Stimulated activated CD4-positive, alpha-beta T cell treated with anti-CD3 and anti-CD28 coated beads, Interleukin-12 subunit alpha, Interleukin-12 subunit beta, amount 100 ng/mL, for 4 hours (primary cell): ENCODE results near the gene SRP9.
A peak's percentile ranks its signal among the peaks of the same experiment; 100 is the strongest.
"Not testable (repeated sequence)": the region's sequence is repeated elsewhere in the genome, so short reads cannot be mapped to it uniquely, and the experiment has no call there.

Source experiments
- DNase-seq: peaks from one replicate; pipeline ENCODE4 v3.0.0-alpha.2; 2020

SRP9 gene

GRCh38 chr1:225778337-225778669 is 677 bp downstream of the SRP9 start:
- no peak for DNase-seq

DNA sequence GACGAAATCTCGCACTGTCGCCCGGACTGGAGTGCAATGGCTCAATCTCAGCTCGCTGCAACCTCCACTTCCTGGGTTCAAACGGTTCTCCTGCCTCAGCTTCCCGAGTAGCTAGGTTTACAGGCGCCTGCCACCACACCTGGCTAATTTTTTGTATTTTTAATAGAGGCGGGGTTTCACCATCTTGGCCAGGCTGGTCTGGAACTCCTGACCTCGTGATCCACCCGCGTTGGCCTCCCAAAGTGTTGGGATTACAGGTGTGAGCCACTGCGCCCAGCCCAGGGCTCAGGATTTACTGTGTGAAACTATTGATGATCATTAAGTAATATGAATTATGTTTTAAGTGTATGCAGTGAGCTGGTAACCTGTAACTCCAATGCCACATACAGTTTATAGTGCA is 1.5 kb downstream of the SRP9 start:
- DNase-seq = not testable (repeated sequence)

GRCh38 chr1:225780134-225780533 is 2.5 kb downstream of the SRP9 start:
- no peak for DNase-seq

DNA sequence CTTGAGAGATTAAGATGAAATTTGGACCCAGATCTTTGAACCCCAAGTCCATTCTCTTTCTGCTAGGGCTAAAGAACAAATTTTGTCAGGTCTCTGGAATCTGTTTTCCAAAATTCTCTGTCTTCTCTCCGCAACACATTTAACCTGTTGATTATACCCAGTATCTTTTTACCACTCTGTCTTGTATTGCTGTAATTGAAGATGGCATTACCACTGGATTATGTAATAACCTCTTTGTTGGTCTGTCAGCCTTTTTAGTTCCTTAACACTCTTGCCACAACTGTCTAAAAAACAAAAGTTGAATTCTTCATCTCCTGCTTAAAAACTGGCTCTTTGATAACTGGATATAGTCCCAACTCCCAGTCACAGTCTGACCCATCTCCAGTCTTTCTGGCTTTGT is 3.0 kb downstream of the SRP9 start:
- no peak for DNase-seq

- not testable (repeated sequence) for DNase-seq
Observed at GRCh38 chr1:225789142-225789541, 11.5 kb downstream of the SRP9 start.

DNA sequence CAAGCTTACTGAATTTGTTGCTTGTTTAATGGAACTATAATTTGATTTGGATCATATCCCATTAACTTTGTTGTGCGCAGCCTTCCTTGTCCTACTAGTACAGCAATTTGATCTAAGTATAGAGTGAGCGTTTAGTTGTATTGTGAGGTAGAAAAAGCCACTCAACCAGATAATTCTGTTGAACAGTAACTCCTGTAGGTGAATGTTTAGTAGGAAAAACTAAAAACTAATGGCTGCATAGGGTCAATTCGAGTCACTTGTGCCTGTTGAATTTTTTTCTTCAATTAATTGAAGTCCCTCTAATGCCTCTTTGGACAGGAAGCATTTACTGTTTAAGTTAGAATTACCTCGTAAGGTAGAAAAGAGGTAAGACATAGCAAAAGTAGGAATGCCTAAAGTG is 17.3 kb downstream of the SRP9 start:
- DNase-seq = no peak

GRCh38 chr1:225796097-225796496 is 18.5 kb downstream of the SRP9 start:
- DNase-seq = not testable (repeated sequence)

GRCh38 chr1:225801146-225801545 is 23.5 kb downstream of the SRP9 start:
- not testable (repeated sequence) for DNase-seq

- no peak for DNase-seq
Observed at GRCh38 chr1:225806249-225806648, 28.6 kb downstream of the SRP9 start.

DNA sequence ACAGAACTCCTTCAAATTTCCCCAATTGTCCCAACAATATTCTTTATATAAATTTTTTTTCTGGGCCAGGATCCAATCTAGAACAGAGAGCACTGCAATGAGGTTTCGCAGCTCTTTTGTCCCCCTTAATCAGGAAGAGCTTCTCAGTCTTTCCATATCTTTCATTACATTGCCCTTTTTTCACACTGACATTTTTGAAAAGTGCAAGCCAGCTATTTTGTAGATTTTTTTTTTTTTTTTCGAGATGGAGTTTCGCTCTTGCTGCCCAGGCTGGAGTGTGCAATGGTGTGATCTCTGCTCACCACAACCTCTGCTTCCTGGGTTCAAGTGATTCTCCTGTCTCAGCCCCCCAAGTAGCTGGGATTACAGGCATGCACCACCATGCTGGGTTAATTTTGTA is 29.1 kb downstream of the SRP9 start:
- not testable (repeated sequence) for DNase-seq

GRCh38 chr1:225808136-225808535 is 30.5 kb downstream of the SRP9 start:
- no peak for DNase-seq

DNA sequence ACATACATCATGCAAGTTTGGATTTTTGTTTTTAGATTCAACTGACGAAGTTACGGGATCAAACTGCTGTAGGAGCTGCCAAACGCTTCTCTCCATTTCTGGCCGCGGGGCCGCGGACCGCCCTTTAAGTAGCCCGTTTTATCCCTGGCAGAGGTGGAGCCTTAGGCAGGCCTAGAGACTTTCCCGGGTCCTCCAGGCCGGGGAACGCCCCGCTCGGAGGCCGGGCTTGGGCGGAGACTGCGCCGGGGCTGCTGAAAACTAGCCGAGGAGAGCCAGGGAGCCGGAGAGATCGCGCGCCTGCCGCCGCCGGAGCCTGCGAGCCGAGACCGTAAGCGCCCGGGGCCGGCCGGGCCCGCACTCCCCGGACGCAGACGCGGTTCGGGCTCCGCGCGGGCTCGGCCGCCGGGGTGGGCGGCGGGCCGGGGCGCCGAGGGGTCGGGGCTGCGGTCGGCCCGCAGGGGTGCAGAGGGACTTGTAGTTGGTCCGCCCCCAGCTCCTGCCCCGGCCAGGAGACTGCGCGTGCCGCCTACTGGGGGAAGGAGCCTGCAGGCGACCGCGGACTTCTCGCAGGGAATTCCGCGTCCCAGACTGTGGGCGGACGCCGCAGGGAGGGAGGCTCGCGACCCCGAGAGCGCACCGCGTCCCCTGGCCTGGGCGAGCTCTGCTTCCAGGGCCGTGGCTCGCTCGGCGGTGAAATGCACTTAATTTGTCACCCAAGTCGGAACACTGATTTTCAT is 32.4 kb downstream of the SRP9 start, which contains the start of gene EPHX1:
EPHX1 (plus strand) TSS at position 283 of the 737 bp plus-strand sequence. CDS start 18,606 bp downstream, outside the sequence.
- peak; percentile 66 for DNase-seq

DNA sequence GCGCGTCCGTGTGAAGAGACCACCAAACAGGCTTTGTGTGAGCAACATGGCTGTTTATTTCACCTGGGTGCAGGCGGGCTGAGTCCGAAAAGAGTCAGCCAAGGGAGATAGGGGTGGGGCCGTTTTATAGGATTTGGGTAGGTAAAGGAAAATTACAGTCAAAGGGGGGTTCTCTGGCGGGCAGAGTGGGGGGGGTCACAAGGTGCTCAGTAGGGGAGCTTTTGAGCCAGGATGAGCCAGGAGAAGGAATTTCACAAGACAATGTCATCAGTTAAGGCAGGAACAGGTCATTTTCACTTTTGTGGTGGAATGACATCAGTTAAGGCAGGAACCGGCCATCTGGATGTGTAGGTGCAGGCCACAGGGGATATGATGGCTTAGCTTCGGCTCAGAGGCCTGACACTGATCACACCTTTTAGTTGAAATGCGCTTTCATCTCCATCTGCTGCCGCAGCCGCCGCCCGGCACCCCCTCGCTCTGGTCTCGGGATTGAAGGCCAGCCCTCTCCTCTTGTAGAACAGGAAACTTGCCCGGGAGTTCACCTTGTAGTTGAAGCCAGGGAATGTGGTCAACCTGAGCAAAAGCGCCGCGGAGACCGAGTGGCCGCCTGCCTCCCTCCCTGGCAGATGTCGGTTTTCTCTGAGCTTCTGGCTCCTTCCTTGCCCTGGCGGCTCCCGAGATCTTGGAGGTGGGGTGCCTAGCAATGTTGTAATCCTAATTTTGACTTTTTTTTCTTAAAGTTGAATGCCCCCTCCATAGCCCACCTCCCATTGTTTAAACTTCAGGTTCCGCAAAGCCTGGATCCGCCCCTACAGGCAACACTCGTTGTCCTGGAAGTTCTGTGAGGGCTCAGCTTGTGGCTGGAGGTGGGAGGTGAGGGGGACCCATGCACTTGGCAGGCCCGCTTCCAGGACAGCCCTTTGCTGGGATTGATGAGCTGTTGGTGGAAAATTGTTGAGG is 33.2 kb downstream of the SRP9 start:
- DNase-seq = not testable (repeated sequence)

GRCh38 chr1:225811622-225812487 is 34.2 kb downstream of the SRP9 start:
- no peak for DNase-seq

DNA sequence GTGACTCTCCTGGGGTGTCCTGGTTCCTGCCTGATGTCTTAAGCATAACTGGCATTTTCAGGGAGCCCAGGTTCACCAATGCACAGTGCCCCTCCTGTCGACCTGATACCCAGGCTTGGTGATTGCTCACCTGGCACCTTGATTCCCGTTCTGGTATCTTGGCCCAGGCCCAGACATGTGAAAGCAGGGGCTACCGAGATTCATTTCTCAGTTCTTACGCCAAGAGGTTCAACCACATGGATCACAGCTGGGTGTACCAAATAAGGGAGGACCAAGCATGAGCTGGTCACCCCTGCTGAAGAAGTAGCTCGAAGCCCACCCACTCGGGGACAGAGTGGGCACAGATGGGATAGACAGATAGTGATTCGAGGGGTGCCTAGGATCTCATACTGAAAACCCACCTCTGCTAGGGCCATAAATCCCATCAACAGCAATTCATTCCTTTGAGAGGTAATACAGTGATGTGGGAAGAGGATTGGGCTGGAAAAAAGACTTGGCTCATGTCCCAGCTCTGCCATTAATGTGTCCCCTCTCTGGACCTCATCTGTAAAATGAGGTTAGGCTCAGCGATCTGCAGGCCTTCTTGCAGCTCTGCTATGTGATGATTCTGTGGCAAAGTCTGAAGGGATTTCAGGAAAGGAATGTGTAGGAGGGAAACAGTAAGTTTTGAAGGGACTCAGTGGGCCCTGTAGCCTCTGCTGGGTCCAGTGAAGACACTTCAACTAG is 35.0 kb downstream of the SRP9 start:
- no peak for DNase-seq

GRCh38 chr1:225813214-225813964 is 35.8 kb downstream of the SRP9 start:
- DNase-seq = no peak

- no peak for DNase-seq
Observed at GRCh38 chr1:225814381-225814780, 36.8 kb downstream of the SRP9 start.

DNA sequence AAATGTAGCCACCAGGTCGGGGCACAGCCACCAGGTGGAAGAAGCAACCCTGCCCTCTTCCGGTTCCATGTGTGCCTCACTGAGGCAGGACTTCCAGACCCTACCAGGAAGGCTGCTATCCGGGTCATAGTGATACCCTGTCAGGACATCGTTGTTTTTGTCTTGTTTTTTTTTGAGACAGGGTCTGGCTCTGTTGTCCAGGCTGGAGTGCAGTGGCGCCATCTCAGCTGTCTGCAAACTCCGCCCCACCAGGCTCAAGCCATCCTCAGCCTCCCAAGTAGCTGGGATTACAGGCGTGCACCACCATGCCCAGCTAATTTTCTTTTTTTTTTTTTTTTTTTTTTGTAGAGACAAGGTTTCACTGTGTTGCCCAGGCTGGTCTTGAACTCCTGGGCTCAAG is 37.5 kb downstream of the SRP9 start:
- not testable (repeated sequence) for DNase-seq

GRCh38 chr1:225815526-225816178 is 38.0 kb downstream of the SRP9 start:
- no peak for DNase-seq

- DNase-seq = no peak
Observed at GRCh38 chr1:225816643-225817538, 39.3 kb downstream of the SRP9 start.
